Daoy (cell line): ENCODE results near the gene EVL. TPM values are rescaled to one million over a fixed set of nuclear protein-coding genes. Genes with fewer than 3 reads are reported as not detected.
A peak's percentile ranks its signal among the peaks of the same experiment; 100 is the strongest.

Source experiments
- DNase-seq: peaks from one replicate; pipeline ENCODE4 v3.0.0-alpha.2; 2015; ENCODE audit warnings: low read depth
- total RNA-seq: library from RNA; depleted of rRNA; stranded (reverse); fragments of >200 nt; shearing (Covaris generic); gene quantifications from 2 replicates; pipeline ENCODE4 v1.2.3, GENCODE V29; 2014

EVL gene
- total RNA-seq, 1 experiment from 2014 or later, result 18.6 TPM

DNA sequence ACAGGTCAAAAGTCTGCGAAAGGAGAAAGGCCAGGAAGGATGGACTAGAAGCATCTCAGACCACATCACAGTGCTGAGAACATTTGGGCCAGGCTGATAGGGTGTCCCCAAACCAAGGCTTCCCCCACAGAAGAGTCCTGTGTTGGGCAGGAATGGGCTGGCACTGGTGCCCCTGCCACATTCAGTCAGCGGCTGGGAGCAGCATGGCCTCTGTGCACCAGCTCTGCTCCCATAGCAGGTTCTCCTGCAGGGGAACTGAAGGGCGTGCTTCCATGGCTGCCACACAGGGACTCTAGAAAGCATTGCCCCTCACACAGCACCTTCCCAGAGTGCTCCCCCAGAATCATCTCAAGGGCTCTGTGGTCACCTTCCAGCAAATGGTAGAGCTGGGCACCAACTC is 17.5 kb downstream of the EVL start:
- no peak for DNase-seq

GRCh38 chr14:100083706-100084105 is 18.5 kb downstream of the EVL start:
- no peak for DNase-seq

DNA sequence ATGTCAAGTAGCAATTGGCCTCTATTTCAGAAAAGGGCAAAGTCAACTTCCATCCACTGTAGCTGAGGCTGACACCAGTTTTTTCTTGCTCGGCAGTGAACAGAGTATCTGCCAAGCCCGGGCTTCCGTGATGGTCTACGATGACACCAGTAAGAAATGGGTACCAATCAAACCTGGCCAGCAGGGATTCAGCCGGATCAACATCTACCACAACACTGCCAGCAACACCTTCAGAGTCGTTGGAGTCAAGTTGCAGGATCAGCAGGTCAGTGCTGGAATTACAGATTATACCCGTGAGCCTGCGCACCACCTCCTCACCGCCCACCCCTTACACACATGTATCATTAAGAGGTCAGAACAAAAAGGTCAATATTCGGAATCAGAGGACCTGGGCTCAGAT is 19.4 kb downstream of the EVL start:
- DNase-seq, result no peak

- no peak for DNase-seq
Observed at GRCh38 chr14:100085462-100085861, 20.2 kb downstream of the EVL start.

DNA sequence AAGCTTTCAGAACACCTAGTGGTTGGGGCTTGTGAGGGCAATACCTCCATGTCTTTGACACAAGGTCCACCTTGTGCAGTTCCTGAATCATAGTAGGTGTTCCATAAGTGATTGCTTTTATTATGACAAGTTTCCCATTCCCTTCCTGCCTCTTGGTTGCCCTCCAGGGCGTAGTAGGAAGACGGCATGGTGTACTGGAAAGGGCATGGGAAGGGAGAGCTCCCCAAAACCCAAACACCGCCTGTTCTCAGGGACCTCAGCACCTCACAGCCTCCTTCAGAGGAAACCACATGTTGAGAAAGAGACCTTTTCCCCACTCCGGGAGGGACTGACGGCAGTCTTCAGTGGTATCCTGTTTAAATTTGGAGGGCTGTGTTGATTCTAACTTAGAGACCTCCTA is 21.1 kb downstream of the EVL start:
- no peak for DNase-seq

DNA sequence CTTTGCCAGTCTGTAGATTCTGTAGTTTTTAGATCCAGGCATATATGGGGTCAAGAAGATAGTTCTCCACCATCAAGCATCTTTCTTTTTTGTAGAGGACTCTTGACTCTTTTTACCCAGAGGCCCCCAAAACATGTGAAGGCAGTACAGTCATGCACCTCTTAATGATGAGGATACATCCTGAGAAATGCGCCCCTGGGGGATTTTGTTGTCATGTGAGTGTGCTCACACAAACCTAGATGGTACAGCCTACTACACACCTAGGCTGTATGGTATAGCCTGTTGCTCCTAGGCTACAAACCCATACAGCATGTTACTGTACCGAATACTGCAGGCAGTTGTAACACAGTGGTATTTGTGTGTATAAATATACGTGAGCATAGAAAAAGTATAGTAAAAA is 23.0 kb downstream of the EVL start:
- DNase-seq, result no peak

DNA sequence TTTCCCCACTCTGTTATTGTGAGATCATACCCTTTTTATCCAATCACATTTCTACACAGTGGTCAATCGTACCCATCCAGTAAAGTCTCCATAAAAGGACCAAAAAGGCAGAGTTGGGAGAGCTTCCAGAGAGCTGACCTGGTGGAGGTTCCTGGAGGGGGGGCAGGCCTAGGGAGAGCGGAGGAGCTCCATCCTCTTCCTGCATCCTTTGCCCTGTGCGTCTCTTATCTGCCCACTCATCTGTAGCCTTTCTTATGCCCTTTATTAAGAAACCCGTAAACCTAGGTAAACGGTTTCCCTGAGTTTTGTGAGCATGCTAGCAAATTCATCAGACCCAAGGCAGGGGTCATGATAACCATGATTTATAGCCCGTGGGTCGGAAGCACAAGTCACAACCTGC is 26.2 kb downstream of the EVL start:
- DNase-seq, result no peak

- no peak for DNase-seq
Observed at GRCh38 chr14:100092832-100093231, 27.6 kb downstream of the EVL start.

GRCh38 chr14:100093319-100093718 is 28.1 kb downstream of the EVL start:
- no peak for DNase-seq

DNA sequence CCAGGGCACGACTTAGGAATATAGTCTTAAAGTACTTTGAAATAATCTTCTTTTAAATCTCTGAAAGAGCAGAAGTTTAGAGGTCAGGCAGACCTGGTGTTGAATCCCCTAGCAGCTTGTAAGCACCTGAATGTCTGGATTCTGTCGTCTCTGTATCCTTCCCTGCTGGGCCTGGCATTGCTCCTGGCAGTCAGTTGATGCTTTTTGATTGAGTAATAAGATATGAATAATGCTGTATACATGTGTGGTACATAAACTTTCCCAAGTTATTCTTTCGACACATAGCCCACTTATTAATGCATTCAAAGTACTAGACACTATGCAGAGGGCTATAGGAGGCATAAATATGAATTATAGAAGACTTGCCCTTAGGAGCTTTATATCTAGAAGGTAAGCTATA is 31.4 kb downstream of the EVL start:
- DNase-seq, result no peak

GRCh38 chr14:100098171-100098570 is 32.9 kb downstream of the EVL start:
- DNase-seq, result no peak

DNA sequence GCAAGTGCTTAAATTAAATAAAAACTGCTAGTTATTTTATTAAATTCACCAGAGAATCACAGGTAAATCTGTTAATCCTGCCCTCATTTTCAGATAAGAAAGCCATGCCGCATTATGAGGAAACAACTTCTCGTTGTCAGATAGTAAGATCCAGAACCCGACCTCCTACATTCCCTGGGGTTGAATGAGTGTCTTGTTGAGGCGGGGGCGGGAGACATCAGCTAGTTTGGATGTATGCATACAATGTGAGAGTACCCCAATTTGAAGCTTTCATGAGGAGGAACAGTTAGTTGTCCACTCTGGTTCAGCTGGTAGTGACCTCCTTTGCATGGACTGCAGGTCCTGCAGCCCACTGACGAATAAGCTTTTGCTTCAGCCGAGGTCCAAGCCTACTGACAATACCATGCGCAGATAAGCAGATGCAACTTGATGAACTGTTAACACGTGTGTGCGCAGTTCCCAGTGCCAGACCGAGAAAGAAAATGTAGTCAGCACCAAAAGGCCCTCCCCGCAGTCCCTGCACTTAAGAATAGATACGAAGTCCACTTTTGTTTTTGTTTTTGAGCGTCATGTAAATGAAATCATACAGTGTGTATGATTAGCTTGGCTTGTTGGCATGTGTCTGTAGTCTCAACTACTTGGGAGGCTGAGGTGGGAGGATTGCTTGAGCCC is 34.9 kb downstream of the EVL start:
- no peak for DNase-seq

DNA sequence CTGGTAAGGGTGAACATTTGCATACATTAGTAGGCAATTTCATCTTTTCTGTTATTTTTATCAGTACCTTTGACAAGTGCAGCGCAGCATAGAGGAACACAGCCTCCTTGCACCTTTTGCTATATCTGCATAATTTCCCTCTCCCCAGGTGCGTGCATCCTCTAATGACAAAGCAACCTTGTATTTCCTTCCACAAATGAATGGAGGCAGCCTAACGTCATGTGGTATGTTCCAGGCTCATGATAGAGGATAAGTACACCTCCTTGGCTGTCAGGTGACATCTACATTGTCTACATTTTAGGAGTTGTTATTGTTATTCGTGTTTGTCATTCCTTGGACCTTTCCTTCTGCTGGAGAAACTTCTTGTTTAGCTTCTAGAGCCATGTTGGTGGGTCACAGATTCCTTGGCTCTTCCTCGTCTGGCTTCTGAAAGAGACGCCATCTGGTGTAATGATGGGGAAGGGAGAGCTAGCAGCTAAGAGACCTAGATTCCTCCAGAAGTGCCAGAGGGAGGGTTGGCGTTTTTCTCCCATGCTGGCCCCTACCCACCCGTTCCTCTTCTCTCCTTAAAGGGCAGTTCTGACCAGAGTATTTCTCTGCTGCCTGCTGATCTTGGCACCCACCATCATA is 37.0 kb downstream of the EVL start:
- no peak for DNase-seq

DNA sequence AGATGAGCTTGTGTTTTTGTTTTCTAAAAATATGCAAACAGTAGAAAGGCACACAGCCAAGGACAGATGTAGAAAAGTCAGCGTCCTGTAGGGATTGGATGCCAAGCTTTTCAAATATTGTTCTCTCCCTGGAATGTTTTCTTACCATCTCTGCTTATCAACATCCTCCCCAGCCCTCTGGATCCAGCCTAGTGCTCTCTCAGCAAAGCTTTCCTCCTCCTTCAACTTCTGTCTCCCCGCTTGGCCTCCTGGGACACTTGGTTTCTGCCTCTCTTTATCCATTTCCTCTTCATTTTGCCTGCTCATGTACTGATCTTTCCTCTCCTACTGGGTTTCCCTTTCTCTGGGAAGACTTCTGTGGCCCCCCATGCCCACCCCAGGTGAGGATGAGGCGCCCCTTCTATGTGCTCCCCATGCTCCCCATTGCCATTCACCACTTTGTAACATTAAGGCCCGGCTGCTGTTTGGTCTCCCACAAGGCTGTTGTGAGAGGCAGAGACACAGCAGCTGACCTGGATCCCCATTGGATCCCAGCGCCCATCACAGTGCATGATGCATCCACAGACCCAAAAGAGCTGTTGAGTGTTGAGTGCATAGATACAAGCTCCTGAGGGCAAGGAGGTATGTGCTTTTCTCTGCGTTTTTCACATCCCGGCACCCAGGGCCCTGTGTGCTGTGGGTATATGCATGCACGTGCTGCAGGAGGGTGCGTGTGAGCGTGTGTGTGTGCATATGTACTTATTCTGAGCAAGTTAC is 38.2 kb downstream of the EVL start:
- DNase-seq, result no peak

GRCh38 chr14:100104006-100104352 is 38.8 kb downstream of the EVL start:
- DNase-seq, result no peak

DNA sequence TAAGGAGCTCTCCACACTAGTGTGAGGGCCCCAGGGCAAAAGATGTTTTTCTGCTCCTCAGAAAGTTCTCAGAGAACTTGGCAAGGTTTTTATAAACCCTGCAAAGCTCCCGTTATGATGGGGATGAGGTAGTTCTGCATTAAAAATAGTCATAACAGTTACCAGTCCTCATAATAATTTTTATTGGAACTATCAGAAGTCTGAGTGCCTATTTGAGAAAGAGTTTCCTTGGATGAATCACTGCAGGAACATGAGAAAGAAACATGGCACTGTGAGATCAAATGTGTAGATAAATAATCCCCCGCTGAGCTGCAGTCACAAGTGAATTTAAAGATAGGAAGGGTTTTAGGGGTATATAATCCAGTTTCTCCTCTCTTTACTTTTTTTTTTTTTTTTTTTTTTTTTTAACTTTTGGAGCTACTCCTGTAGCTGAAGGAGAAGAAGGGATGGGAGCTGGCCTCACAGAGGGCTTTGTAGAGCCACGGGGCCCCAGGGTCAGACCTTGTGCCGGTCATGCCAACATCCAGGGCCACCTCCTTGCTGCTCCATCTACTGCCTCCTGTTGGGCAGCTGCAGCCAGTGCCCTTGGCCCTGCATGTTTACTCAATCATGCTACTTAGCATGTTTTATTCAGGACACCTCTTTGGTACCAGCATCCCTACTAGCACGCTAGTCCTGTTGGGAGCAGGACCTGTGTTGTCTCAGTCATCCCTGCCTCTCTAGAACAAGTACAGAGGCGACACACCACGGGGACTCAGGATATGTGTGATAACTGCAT is 39.5 kb downstream of the EVL start:
- DNase-seq, result peak; percentile 70

DNA sequence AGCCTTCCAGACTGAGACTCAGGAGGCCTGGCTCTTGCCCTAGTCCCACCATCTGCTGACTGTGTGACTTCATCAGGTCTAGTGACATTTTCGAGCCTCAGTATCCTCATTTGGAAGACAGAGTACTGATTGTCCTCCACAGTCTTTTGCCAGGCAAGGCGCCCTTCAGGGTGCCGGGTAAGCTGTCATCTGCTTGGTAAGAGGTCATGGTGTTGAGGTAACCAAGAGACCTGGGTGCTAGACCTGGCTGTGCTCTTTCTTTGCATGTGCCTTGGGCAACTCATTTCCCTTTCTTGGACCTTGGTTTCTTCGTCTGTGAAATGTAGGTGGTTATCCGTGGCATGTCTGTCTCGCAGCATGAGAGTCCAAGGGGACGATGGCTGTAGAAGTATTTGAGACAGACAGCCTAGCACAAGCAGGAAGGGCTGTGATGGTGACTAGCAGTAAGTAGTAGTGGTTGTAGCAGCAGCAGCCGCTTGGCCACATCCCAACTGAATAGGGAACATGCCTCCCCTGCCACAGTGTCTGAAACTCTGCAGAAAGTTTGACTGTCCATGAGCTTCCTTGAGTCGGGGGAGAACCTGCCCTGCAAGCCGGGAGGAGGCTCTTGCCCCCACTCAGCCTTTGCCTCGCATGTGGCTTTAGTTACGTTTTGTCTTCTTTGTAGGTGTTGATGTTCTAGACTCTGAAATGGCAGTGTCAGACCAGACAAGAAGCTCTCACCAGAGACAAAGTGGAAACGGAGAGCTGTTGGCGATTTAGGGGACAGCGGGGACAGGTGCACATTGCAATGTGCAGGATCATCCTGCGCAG is 40.3 kb downstream of the EVL start:
- no peak for DNase-seq

GRCh38 chr14:100106250-100107112 is 41.3 kb downstream of the EVL start:
- no peak for DNase-seq

DNA sequence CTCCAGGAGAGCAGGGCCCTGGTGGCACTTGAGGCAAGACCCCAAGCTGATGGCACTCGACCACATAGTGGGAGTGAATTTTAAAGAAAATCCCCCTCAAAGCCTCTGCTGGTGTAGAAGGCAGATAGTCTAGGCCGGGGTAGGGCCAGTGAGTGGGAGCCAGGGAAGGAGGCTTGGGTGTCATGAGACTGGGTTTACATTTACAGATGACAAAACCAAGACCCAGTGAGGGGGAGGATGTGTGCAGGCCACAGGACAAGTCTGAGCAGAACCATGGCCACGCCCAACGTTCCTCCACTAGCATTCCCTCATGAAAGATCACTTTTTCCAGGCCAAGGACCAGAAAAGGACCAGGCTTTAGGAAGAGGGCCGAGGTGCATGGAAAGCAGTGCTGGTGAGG is 42.0 kb downstream of the EVL start:
- DNase-seq, result no peak

DNA sequence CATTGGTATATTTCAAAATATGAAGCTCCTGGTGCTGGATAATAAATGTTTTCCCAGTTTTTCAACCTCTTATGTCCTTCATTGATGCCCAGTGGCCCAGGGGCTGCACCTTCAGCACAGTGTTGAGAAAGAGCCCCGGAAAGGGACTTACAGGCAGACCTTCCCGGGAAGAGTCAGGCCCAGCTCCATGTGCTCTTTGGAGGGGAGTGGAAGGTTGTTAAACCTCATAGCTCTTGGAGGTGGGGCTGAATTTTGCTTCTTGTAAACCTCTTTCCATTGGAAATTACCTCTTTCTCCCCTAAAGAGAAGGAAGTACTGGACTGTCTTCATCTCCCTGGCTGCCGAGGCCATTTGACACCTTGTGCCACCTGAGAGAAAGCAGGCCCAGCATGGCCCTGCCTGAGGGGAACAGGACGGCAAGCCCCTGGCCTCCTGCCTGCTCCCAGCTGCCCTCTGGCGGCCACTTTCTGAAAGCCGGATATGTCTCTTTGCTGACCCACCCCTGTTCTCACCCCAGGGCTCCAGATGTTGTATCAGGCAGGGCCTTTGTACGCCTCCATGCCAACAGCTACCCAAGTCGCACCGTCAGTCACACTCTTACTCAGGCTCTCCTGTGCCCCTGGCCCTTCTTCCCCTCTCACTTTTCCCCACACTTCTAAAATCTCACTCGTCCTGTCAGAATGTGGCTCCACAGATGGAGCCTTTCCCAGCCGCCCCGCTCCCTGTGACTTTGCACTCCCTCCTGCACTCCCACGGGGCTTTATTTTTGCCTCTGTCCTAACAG is 43.0 kb downstream of the EVL start:
- peak; percentile 84 for DNase-seq
